K562 (cell line): ENCODE results near the gene RASGEF1C. TPM values are rescaled to one million over a fixed set of nuclear protein-coding genes. Genes with fewer than 3 reads are reported as not detected.
A peak's percentile ranks its signal among the peaks of the same experiment; 100 is the strongest.

ENCODE experiments used
- ATAC-seq: fragments of 200-7000 bp; cut with Tn5 transposase; 3 replicates; pipeline ENCODE4 v1.9.1; 2020; ENCODE audit warnings: moderate library complexity
- BruUV-seq: library from RNA; stranded (reverse); fragments of 400-500 nt; replicated peaks from 2 replicates; lab custom pipeline; 2021; lab: Mats Ljungman, UMichigan
- CTCF ChIA-PET: fragments of 300-600 bp; formaldehyde crosslinking; extraction: SDS; loops from one replicate; lab custom pipeline; 2021; ENCODE audit warnings: low intra/inter-chr PET ratio; lab: Yijun Ruan, JAX
- POLR2A ChIA-PET: fragments of 300-600, 350-650 bp; sonication (Branson Sonifier 250); formaldehyde crosslinking; extraction: SDS; loops from one replicate; lab custom pipeline; 2021; ENCODE audit warnings: antibody characterized with exemption, inconsistent platforms; lab: Yijun Ruan, JAX
- DNase-seq, 4 experiments: peaks; one replicate each; pipeline versions ENCODE4 v3.0.0 to v3.0.0-alpha.2; 2011 to 2018; ENCODE audit warnings: low spot score in 3 of 4, mixed read lengths in 3 of 4; ENCODE audit errors: extremely low read depth in 1 of 4
- FAIRE-seq: peaks from 2 replicates; lab custom pipeline; 2011; peaks lifted over from hg19 to GRCh38; lab: Jason Lieb, UNC
- H2AFZ ChIP-seq: 2 replicates; pipeline ENCODE4 v1.6.0; 2011; ENCODE audit warnings: low read depth, low read length, control low read depth, inconsistent platforms
- H3K27ac ChIP-seq: fragments of 200-600 bp; 3 replicates; pipeline ENCODE4 v1.8.0; 2011; ENCODE audit warnings: low read depth, mild to moderate bottlenecking, control low read depth, inconsistent platforms, low read length, moderate library complexity, mixed read lengths; ENCODE audit errors: extremely low read depth
- H3K27me3 ChIP-seq, 2 experiments: fragments of 300-600 bp in 1 of 2; 2 replicates in 1 of 2; 3 replicates in 1 of 2; pipeline versions ENCODE4 v1.6.0 to v1.8.0; 2011; ENCODE audit warnings: inconsistent platforms in 2 of 2, low read length in 2 of 2, mild to moderate bottlenecking in 1 of 2, mixed read lengths in 1 of 2, moderate library complexity in 1 of 2; ENCODE audit not compliant: control insufficient read depth in 2 of 2, insufficient read depth in 2 of 2
- H3K36me3 ChIP-seq: fragments of 300-600 bp; 3 replicates; pipeline ENCODE4 v1.8.0; 2011; ENCODE audit warnings: mild to moderate bottlenecking, low read length, inconsistent platforms; ENCODE audit not compliant: control insufficient read depth, insufficient read depth
- H3K4me1 ChIP-seq, 2 experiments: fragments of 200-600 bp in 1 of 2; replicated peaks in 1 of 2; 2 replicates in 1 of 2; 3 replicates in 1 of 2; pipeline versions ENCODE4 v1.5.1 to v1.8.0; 2011; ENCODE audit warnings: inconsistent platforms in 2 of 2, low read length in 2 of 2, mild to moderate bottlenecking in 1 of 2, mixed read lengths in 1 of 2, moderate library complexity in 1 of 2; ENCODE audit not compliant: control insufficient read depth in 2 of 2, insufficient read depth in 2 of 2
- H3K4me2 ChIP-seq: 2 replicates; pipeline ENCODE4 v1.6.1; 2011; ENCODE audit warnings: low read length, control low read depth, inconsistent platforms, mixed read lengths; ENCODE audit not compliant: insufficient read depth
- H3K4me3 ChIP-seq: fragments of 200-600 bp; sonication (generic), shearing (Covaris generic); 2 replicates; pipeline ENCODE4 v1.5.1; 2016; ENCODE audit warnings: control low read depth, inconsistent platforms
- H3K79me2 ChIP-seq: fragments of 200-600 bp; 3 replicates; pipeline ENCODE4 v1.8.0; 2011; ENCODE audit warnings: low read length, inconsistent platforms; ENCODE audit not compliant: control insufficient read depth, insufficient read depth
- H3K9ac ChIP-seq, 2 experiments: 2 replicates each; pipeline versions ENCODE4 v1.6.0 to v1.6.1; 2011; ENCODE audit warnings: low read depth in 2 of 2, low read length in 2 of 2, control low read depth in 1 of 2, inconsistent platforms in 1 of 2, mild to moderate bottlenecking in 1 of 2, mixed read lengths in 1 of 2; ENCODE audit not compliant: insufficient read depth in 1 of 2
- H3K9me1 ChIP-seq: one replicate; pipeline ENCODE4 v1.6.0; 2011; ENCODE audit warnings: inconsistent platforms, mild to moderate bottlenecking, low read length, moderate library complexity; ENCODE audit not compliant: control insufficient read depth, insufficient read depth
- H3K9me3 ChIP-seq: replicated peaks from 2 replicates; pipeline ENCODE4 v1.5.1; 2011; ENCODE audit warnings: low read depth, low read length, inconsistent platforms; ENCODE audit not compliant: control insufficient read depth, insufficient read depth
- H4K20me1 ChIP-seq: replicated peaks from 2 replicates; pipeline ENCODE4 v1.6.1; 2011; ENCODE audit warnings: low read length, inconsistent platforms, mixed read lengths; ENCODE audit not compliant: control insufficient read depth, insufficient read depth
- ARHGAP35 ChIP-seq: fragments of 450-650 bp; IDR thresholded peaks from 2 replicates; pipeline ENCODE4 v1.6.1; 2018; ENCODE audit not compliant: partially characterized antibody
- BRD4 ChIP-seq: fragments of 200-600 bp; sonication (generic); IDR thresholded peaks from 2 replicates; pipeline ENCODE4 v1.6.1; 2017; ENCODE audit warnings: inconsistent platforms
- CREBBP ChIP-seq: IDR thresholded peaks from one replicate; pipeline ENCODE4 v1.6.1; 2012; ENCODE audit warnings: low read depth, mild to moderate bottlenecking, control low read depth, inconsistent platforms, low read length
- ETV6 ChIP-seq, 3 experiments: fragments of 150-350 bp in 1 of 3; sonication (generic) in 1 of 3; formaldehyde crosslinking in 1 of 3; IDR thresholded peaks; 2 replicates each; pipeline versions ENCODE4 v1.6.1 to v1.8.0; 2014 to 2022; ENCODE audit warnings: borderline replicate concordance in 2 of 3, low read depth in 2 of 3, antibody characterized with exemption in 1 of 3, low read length in 1 of 3, mild to moderate bottlenecking in 1 of 3, missing genetic modification reagents in 1 of 3
- GTF2E2 ChIP-seq: fragments of 200-800 bp; sonication (Bioruptor generic); IDR thresholded peaks from 2 replicates; pipeline ENCODE4 v1.6.1; 2016; ENCODE audit warnings: missing genetic modification characterization, missing compliant biosample characterization
- MYBL2 ChIP-seq, 2 experiments: fragments of 450-650 bp in 1 of 2; sonication (generic) in 1 of 2; formaldehyde crosslinking in 1 of 2; IDR thresholded peaks; 2 replicates each; pipeline versions ENCODE4 v1.6.1 to v1.8.1; 2017 to 2022; ENCODE audit warnings: borderline replicate concordance in 1 of 2, inconsistent platforms in 1 of 2, low read depth in 1 of 2, mild to moderate bottlenecking in 1 of 2, missing genetic modification reagents in 1 of 2, moderate library complexity in 1 of 2
- POLR2B ChIP-seq: fragments of 450-650 bp; IDR thresholded peaks from 2 replicates; pipeline ENCODE4 v1.6.1; 2018; ENCODE audit warnings: low read depth; ENCODE audit not compliant: partially characterized antibody
- PTRF ChIP-seq: fragments of 450-650 bp; IDR thresholded peaks from 2 replicates; pipeline ENCODE4 v1.6.1; 2016; ENCODE audit warnings: mild to moderate bottlenecking, missing genetic modification characterization, missing compliant biosample characterization
- SETDB1 ChIP-seq: IDR thresholded peaks from one replicate; pipeline ENCODE4 v1.6.1; 2012; ENCODE audit warnings: low read length, control low read depth, inconsistent platforms
- TFAM ChIP-seq: fragments of 250-450 bp; sonication (Bioruptor Pico); conservative IDR thresholded peaks from 2 replicates; pipeline ENCODE4 v1.5.0; 2021; ENCODE audit warnings: mild to moderate bottlenecking, moderate library complexity
- ZNF12 ChIP-seq: sonication (generic); formaldehyde crosslinking; IDR thresholded peaks from 2 replicates; pipeline ENCODE4 v1.4.0; 2020; ENCODE audit warnings: mild to moderate bottlenecking, missing genetic modification reagents
- ZNF263 ChIP-seq: sonication (generic); formaldehyde crosslinking; IDR thresholded peaks from 2 replicates; pipeline ENCODE4 v1.8.0; 2022; ENCODE audit warnings: mild to moderate bottlenecking, missing genetic modification reagents, borderline replicate concordance
- ZNF384 ChIP-seq: IDR thresholded peaks from 2 replicates; pipeline ENCODE4 v1.6.1; 2012; ENCODE audit warnings: low read depth, low read length, improper control_type of control experiment
- ZNF408 ChIP-seq: fragments of 250-450 bp; sonication (Bioruptor Pico); IDR thresholded peaks from 2 replicates; pipeline ENCODE4 v1.4.0; 2020; ENCODE audit warnings: low read depth, mild to moderate bottlenecking, moderate library complexity
- ZNF644 ChIP-seq: fragments of 200-800 bp; sonication (Bioruptor generic); IDR thresholded peaks from 2 replicates; pipeline ENCODE4 v1.6.1; 2016; ENCODE audit warnings: low read depth, missing genetic modification characterization, missing compliant biosample characterization
- WGBS: fragments of 100-300 bp; shearing (Covaris generic); methylation state at CpG from one replicate; pipeline ENCODE4 v1.1.6; 2016; ENCODE audit warnings: low coverage, mixed read lengths; ENCODE audit not compliant: insufficient coverage; ENCODE audit errors: missing lambda C conversion rate; 5-methylcytosine and 5-hydroxymethylcytosine counted together
- in situ Hi-C: fragments of 300-500 bp; cut with MboI; formaldehyde crosslinking; loops from 4 replicates; pipeline ENCODE4 v1.15.0; 2018; ENCODE audit warnings: inconsistent platforms, mixed read lengths
- intact Hi-C: fragments of 100-400 bp; cut with micrococcal nuclease; formaldehyde crosslinking; loops from 2 replicates; pipeline ENCODE4 v1.14.2; 2022
- polyA plus RNA-seq, 8 experiments: library from polyadenylated mRNA; depleted of rRNA in 4 of 8; stranded (reverse) in 5 of 8; unstranded in 3 of 8; fragments of >200 nt; fragmentation: Nextera tagmentation in 2 of 8; fragmentation: Illumina TruSeq in 1 of 8; extraction: Ambion mirVana in 2 of 8; extraction: Trizol in 1 of 8; gene quantifications; 2 replicates each; pipeline versions ENCODE4 v1.2.1 to v1.2.3, GENCODE V29; 2011 to 2014; ENCODE audit warnings: inconsistent platforms in 1 of 8, missing spikeins in 1 of 8
- total RNA-seq, 7 experiments: library from RNA; depleted of rRNA in 6 of 7; stranded (reverse); fragments of >200 nt in 6 of 7; fragmentation: Illumina TruSeq in 2 of 7; extraction: Trizol in 2 of 7; gene quantifications; 2 replicates each; pipeline versions ENCODE4 v1.2.1 to v1.2.3, GENCODE V29; 2011 to 2021; ENCODE audit warnings: low replicate concordance in 1 of 7
- TF ChIP-seq, protein P1 (sequence below): fragments of 450-650 bp; formaldehyde crosslinking; IDR thresholded peaks from 2 replicates; pipeline ENCODE4 v1.4.0; 2020; ENCODE audit warnings: mild to moderate bottlenecking
- TF ChIP-seq, protein P2 (sequence below), 2 experiments: IDR thresholded peaks in 1 of 2; conservative IDR thresholded peaks in 1 of 2; 2 replicates each; pipeline ENCODE4 v1.6.1; 2016; ENCODE audit warnings: low read depth in 2 of 2, mild to moderate bottlenecking in 1 of 2, missing compliant biosample characterization in 1 of 2, missing genetic modification characterization in 1 of 2, moderate library complexity in 1 of 2

The RASGEF1C gene
- total and polyA plus RNA-seq, 9 of the 15 experiments (the other 6 are each of a cell fraction or from before 2014, with no cell fraction given), result 0.04 to 1.1 (median 0.21) TPM; not detected in 4

- no peak overlapping the region for H3K4me2 ChIP-seq
- H4K20me1 ChIP-seq, result no peaks in the 10 kb centered on the region
- in situ Hi-C loops, result no loop called here
- H3K36me3 ChIP-seq, result no peaks in the 10 kb centered on the region
- CTCF ChIA-PET, result no interaction called here
- intact Hi-C loops, result no loop called here
- ATAC-seq, result no peak; the same call in 2 of the 3 replicates
- POLR2A ChIA-PET, result interaction anchor here (0.7 kb wide), 1 partner anchor 10 kb away, joined by 3 read pairs; no protein-coding TSS in a partner anchor
- no peak for DNase-seq
- peak overlapping the region in 1 of 2 experiments; percentile 10; a peak in 1 of 4 replicates for H3K9ac ChIP-seq
- no peak overlapping the region for H3K27ac ChIP-seq
- no peak overlapping the region for H2AFZ ChIP-seq
- WGBS, result 52% methylated on average over 26 of the region's 29 CpGs
- no peaks in the 10 kb centered on the region for H3K9me1 ChIP-seq
- H3K4me3 ChIP-seq, result no peak overlapping the region
- H3K9me3 ChIP-seq, result no peaks in the 10 kb centered on the region
- BruUV-seq, result no TSS peak
- no peaks in the 10 kb centered on the region for H3K27me3 ChIP-seq
- peaks cover 0 to 19% of the 10 kb centered on the region in 2 experiments; a peak in 3 of 5 replicates for H3K4me1 ChIP-seq
- no peak for FAIRE-seq
- H3K79me2 ChIP-seq, result no peaks in the 10 kb centered on the region
- TF ChIP-seq ETV6 (IDR thresholded peaks at IDR 0.05; ENCODE audit: borderline replicate concordance in 1 of 2, low read depth in 2 of 2, low read length in 1 of 2) (no peak), ETV6 (CRISPR knock-in tag; IDR thresholded peaks at IDR 0.05; ENCODE audit: borderline replicate concordance) (no peak), SETDB1 (no peak), GTF2E2 (tag) (no peak), BRD4 (no peak), MYBL2 (IDR thresholded peaks at IDR 0.05; ENCODE audit: low read depth) (no peak), MYBL2 (CRISPR knock-in tag; IDR thresholded peaks at IDR 0.05; ENCODE audit: borderline replicate concordance) (no peak), ZNF408 (CRISPR knock-in tag) (no peak), CREBBP (no peak), ARHGAP35 (no peak), ZNF644 (tag) (no peak), POLR2B (no peak), ZNF384 (no peak), ZNF263 (CRISPR knock-in tag) (no peak), TFAM (no peak), ZNF12 (CRISPR knock-in tag) (no peak), PTRF (tag) (no peak)
- TF ChIP-seq, protein P1, sequence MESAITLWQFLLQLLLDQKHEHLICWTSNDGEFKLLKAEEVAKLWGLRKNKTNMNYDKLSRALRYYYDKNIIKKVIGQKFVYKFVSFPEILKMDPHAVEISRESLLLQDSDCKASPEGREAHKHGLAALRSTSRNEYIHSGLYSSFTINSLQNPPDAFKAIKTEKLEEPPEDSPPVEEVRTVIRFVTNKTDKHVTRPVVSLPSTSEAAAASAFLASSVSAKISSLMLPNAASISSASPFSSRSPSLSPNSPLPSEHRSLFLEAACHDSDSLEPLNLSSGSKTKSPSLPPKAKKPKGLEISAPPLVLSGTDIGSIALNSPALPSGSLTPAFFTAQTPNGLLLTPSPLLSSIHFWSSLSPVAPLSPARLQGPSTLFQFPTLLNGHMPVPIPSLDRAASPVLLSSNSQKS (CRISPR knock-in tag), result no peak
- TF ChIP-seq, protein P2, sequence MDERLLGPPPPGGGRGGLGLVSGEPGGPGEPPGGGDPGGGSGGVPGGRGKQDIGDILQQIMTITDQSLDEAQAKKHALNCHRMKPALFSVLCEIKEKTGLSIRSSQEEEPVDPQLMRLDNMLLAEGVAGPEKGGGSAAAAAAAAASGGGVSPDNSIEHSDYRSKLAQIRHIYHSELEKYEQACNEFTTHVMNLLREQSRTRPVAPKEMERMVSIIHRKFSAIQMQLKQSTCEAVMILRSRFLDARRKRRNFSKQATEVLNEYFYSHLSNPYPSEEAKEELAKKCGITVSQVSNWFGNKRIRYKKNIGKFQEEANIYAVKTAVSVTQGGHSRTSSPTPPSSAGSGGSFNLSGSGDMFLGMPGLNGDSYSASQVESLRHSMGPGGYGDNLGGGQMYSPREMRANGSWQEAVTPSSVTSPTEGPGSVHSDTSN (CRISPR knock-in tag; IDR thresholded peaks at IDR 0.05; ENCODE audit: low read depth), result no peak
- TF ChIP-seq, protein P2 (tag; conservative IDR thresholded peaks at IDR 0.05; ENCODE audit: low read depth), result no peak
Measured at GRCh38 chr5:180100621-180101450, 108.2 kb downstream of the RASGEF1C start.
